Liver (tissue), 9 donors: ENCODE measurements around the gene SBF2. TPM values are rescaled to one million over a fixed set of nuclear protein-coding genes. Genes with fewer than 3 reads are reported as not detected.
"Not testable (repeated sequence)": the region's sequence is repeated elsewhere in the genome, so short reads cannot be mapped to it uniquely, and the experiment has no call there.

Experiments
- DNase-seq: peaks from one replicate; pipeline ENCODE4 v3.0.0-alpha.2; 2017; ENCODE audit warnings: low spot score
- H3K27ac ChIP-seq, 2 donors: one replicate each; pipeline ENCODE4 v1.7.0; 2013; ENCODE audit warnings: inconsistent platforms in 2 of 2, low read length in 2 of 2, control low read depth in 1 of 2, low read depth in 1 of 2, mild to moderate bottlenecking in 1 of 2
- H3K27me3 ChIP-seq, 4 donors: one replicate each; pipeline versions ENCODE4 v1.6.1 to v1.7.0; 2013; ENCODE audit warnings: low read length in 3 of 4, inconsistent platforms in 1 of 4, mild to moderate bottlenecking in 1 of 4, moderate library complexity in 1 of 4; ENCODE audit not compliant: control insufficient read depth in 4 of 4, insufficient read depth in 4 of 4
- H3K36me3 ChIP-seq, 4 donors: one replicate each; pipeline versions ENCODE4 v1.6.1 to v1.7.0; 2013; ENCODE audit warnings: low read length in 3 of 4, mild to moderate bottlenecking in 3 of 4, low read depth in 1 of 4, moderate library complexity in 1 of 4; ENCODE audit not compliant: control insufficient read depth in 4 of 4, insufficient read depth in 3 of 4
- H3K4me1 ChIP-seq, 4 donors: one replicate each; pipeline versions ENCODE4 v1.6.1 to v1.7.0; 2013; ENCODE audit warnings: low read length in 3 of 4, mild to moderate bottlenecking in 3 of 4, moderate library complexity in 1 of 4; ENCODE audit not compliant: control insufficient read depth in 4 of 4, insufficient read depth in 4 of 4
- H3K4me3 ChIP-seq, 3 donors: one replicate each; pipeline versions ENCODE4 v1.6.1 to v1.7.0; 2013; ENCODE audit warnings: low read length in 3 of 3, control low read depth in 1 of 3, low read depth in 1 of 3, mild to moderate bottlenecking in 1 of 3
- H3K9ac ChIP-seq, 2 donors: one replicate each; pipeline ENCODE4 v1.7.0; 2013; ENCODE audit warnings: low read length in 2 of 2, mild to moderate bottlenecking in 2 of 2, moderate library complexity in 2 of 2, control low read depth in 1 of 2, low read depth in 1 of 2
- H3K9me3 ChIP-seq, 4 donors: one replicate each; pipeline versions ENCODE4 v1.6.1 to v1.7.0; 2013; ENCODE audit warnings: low read length in 3 of 4; ENCODE audit not compliant: control insufficient read depth in 4 of 4
- FOXA1 ChIP-seq: IDR thresholded peaks from 2 replicates; pipeline ENCODE4 v1.6.1; 2016; ENCODE audit warnings: antibody characterized with exemption
- FOXA2 ChIP-seq: IDR thresholded peaks from 2 replicates; pipeline ENCODE4 v1.6.1; 2016; ENCODE audit warnings: antibody characterized with exemption
- GABPA ChIP-seq, 2 donors: IDR thresholded peaks in 1 of 2; conservative IDR thresholded peaks in 1 of 2; 2 replicates each; pipeline ENCODE4 v1.6.1; 2016; ENCODE audit warnings: antibody characterized with exemption in 2 of 2, mild to moderate bottlenecking in 1 of 2, moderate library complexity in 1 of 2
- HNF4A ChIP-seq, 2 donors: conservative IDR thresholded peaks; 2 replicates each; pipeline ENCODE4 v1.6.1; 2016; ENCODE audit warnings: antibody characterized with exemption in 2 of 2, mild to moderate bottlenecking in 2 of 2
- HNF4G ChIP-seq: IDR thresholded peaks from 2 replicates; pipeline ENCODE4 v1.6.1; 2016; ENCODE audit warnings: antibody characterized with exemption
- JUND ChIP-seq, 2 donors: IDR thresholded peaks; 2 replicates each; pipeline ENCODE4 v1.6.1; 2016; ENCODE audit warnings: antibody characterized with exemption in 2 of 2
- NR2F2 ChIP-seq: IDR thresholded peaks from 2 replicates; pipeline ENCODE4 v1.6.1; 2016; ENCODE audit warnings: antibody characterized with exemption
- RAD21 ChIP-seq, 2 donors: IDR thresholded peaks; 2 replicates each; pipeline ENCODE4 v1.6.1; 2016; ENCODE audit warnings: antibody characterized with exemption in 2 of 2, mild to moderate bottlenecking in 2 of 2
- SP1 ChIP-seq: IDR thresholded peaks from 2 replicates; pipeline ENCODE4 v1.6.1; 2018; ENCODE audit warnings: antibody characterized with exemption, mild to moderate bottlenecking
- TAF1 ChIP-seq: conservative IDR thresholded peaks from 2 replicates; pipeline ENCODE4 v1.6.1; 2016; ENCODE audit warnings: antibody characterized with exemption, mild to moderate bottlenecking
- YY1 ChIP-seq: IDR thresholded peaks from 2 replicates; pipeline ENCODE4 v1.6.1; 2016; ENCODE audit warnings: antibody characterized with exemption, mild to moderate bottlenecking
- WGBS: extraction: QIAGEN DNeasy Blood & Tissue Kit; methylation state at CpG from one replicate; pipeline ENCODE4 v1.1.7; 2013; 5-methylcytosine and 5-hydroxymethylcytosine counted together
- polyA plus RNA-seq, 2 donors: library from polyadenylated mRNA; stranded (reverse) in 1 of 2; unstranded in 1 of 2; fragments of 200-250 nt in 1 of 2; fragments of >200 nt in 1 of 2; fragmentation: Nextera tagmentation in 1 of 2; extraction: Ambion mirVana in 1 of 2; gene quantifications; one replicate each; pipeline versions ENCODE4 v1.2.1 to v1.2.3, GENCODE V29; 2013 to 2015
- total RNA-seq, 2 donors: library from RNA; depleted of rRNA; stranded (reverse); fragments of >200 nt; gene quantifications; one replicate each; pipeline ENCODE4 v1.2.3, GENCODE V29; 2014
- TF ChIP-seq, protein P1 (sequence below): IDR thresholded peaks from 2 replicates; pipeline ENCODE4 v1.6.1; 2016; ENCODE audit warnings: antibody characterized with exemption
- TF ChIP-seq, protein P2 (sequence below): IDR thresholded peaks from 2 replicates; pipeline ENCODE4 v1.6.1; 2016; ENCODE audit warnings: antibody characterized with exemption, mild to moderate bottlenecking
- TF ChIP-seq, protein P3 (sequence below): IDR thresholded peaks from 2 replicates; pipeline ENCODE4 v1.6.1; 2016; ENCODE audit warnings: antibody characterized with exemption
- donor health status: healthy.
- donor health status: healthy.
- donor health status: healthy.
- donor health status: healthy.
- donor health status: healthy.

The SBF2 gene
- total and polyA plus RNA-seq, 4 donors = 7.5 to 31.3 (median 14.7) TPM

DNA sequence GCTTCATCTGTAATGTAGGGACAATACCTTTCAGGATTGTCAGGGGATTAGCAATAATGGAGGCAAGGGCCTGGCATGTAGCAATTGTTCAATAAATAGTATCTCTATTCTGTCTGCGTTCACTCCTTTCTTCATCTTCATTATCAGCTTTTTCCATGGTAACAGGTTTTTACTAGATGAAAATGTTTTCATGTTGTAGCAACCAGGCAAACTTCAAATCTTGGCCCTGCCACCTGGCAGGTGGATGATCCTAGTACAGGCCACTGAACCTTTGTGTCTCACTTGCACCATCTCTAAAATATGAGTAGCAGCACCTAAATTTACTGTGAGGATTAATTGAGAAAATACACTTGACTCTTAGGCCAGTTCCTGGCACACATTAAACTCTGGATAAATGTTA is 546.8 kb downstream of the SBF2 start:
- H3K27ac ChIP-seq = no peak overlapping the region

DNA sequence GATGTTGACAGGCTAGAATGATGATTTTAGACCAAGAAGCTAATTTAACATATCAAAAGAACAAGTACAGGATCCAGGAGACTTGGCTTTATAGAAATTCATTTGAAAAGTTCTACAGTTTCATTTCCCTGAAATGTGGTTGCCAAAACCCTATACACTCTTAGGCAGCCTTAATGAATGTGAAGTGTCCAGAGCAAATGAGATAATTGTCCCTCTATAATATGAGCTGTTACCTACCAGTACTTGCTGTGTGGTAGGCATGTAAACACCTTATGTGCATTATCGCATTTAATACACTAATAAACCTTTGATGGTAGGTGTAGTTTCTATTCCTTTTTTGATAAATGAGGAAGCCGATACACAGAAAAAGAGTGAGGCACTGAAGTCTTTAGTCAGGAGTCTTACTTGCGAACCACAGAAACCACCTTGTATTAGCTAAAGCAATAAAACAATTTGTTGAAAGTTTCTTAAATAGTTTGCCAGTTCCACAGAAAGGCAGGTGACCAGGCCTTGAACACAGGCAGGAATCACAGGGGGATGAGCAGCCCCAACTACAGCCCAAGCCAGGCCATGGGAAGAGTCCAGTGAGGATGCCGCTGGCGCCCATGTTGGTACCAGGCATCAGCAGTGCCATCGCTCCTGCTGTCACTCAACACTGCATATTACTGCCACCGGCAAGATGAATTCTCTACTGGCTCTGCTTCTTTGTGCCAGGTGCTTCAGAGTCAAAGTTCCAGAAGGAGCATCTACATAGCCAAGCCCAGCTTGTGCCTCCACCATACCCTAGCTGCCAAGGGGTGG is 548.4 kb downstream of the SBF2 start:
- no peak overlapping the region for H3K4me3 ChIP-seq
- TF ChIP-seq SP1 (no peak), YY1 (no peak), TAF1 (no peak), JUND (IDR thresholded peaks at IDR 0.05) (no peak), HNF4A (conservative IDR thresholded peaks at IDR 0.05) (no peak)
- TF ChIP-seq, protein P1, sequence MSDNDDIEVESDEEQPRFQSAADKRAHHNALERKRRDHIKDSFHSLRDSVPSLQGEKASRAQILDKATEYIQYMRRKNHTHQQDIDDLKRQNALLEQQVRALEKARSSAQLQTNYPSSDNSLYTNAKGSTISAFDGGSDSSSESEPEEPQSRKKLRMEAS = no peak
- TF ChIP-seq, protein P2, sequence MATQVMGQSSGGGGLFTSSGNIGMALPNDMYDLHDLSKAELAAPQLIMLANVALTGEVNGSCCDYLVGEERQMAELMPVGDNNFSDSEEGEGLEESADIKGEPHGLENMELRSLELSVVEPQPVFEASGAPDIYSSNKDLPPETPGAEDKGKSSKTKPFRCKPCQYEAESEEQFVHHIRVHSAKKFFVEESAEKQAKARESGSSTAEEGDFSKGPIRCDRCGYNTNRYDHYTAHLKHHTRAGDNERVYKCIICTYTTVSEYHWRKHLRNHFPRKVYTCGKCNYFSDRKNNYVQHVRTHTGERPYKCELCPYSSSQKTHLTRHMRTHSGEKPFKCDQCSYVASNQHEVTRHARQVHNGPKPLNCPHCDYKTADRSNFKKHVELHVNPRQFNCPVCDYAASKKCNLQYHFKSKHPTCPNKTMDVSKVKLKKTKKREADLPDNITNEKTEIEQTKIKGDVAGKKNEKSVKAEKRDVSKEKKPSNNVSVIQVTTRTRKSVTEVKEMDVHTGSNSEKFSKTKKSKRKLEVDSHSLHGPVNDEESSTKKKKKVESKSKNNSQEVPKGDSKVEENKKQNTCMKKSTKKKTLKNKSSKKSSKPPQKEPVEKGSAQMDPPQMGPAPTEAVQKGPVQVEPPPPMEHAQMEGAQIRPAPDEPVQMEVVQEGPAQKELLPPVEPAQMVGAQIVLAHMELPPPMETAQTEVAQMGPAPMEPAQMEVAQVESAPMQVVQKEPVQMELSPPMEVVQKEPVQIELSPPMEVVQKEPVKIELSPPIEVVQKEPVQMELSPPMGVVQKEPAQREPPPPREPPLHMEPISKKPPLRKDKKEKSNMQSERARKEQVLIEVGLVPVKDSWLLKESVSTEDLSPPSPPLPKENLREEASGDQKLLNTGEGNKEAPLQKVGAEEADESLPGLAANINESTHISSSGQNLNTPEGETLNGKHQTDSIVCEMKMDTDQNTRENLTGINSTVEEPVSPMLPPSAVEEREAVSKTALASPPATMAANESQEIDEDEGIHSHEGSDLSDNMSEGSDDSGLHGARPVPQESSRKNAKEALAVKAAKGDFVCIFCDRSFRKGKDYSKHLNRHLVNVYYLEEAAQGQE = no peak
- DNase-seq = no peak
- H3K36me3 ChIP-seq = peaks cover 0 to 1% (median 0%) of the 10 kb centered on the region in 4 donors
- no peaks in the 10 kb centered on the region for H3K27me3 ChIP-seq
- no peak overlapping the region for H3K9ac ChIP-seq
- no peaks in the 10 kb centered on the region for H3K4me1 ChIP-seq
- WGBS = 91% methylated on average over 7 of the region's 7 CpGs
- H3K9me3 ChIP-seq = no peaks in the 10 kb centered on the region
- no peak overlapping the region for H3K27ac ChIP-seq

More for the DNA sequence above, 546.8 kb downstream of the SBF2 start:
- H3K27me3 ChIP-seq = no peaks in the 10 kb centered on the region
- TF ChIP-seq YY1 = no peak
- TF ChIP-seq, protein P1 = no peak
- TF ChIP-seq FOXA2 = no peak
- TF ChIP-seq, protein P3, sequence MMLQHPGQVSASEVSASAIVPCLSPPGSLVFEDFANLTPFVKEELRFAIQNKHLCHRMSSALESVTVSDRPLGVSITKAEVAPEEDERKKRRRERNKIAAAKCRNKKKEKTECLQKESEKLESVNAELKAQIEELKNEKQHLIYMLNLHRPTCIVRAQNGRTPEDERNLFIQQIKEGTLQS = no peak
- TF ChIP-seq, protein P2 = no peak
- TF ChIP-seq NR2F2 = no peak
- TF ChIP-seq GABPA (IDR thresholded peaks at IDR 0.05 in 1 of 2, conservative IDR thresholded peaks at IDR 0.05 in 1 of 2) = no peak
- no peak for TF ChIP-seq FOXA1
- TF ChIP-seq HNF4G = no peak
- TF ChIP-seq JUND (IDR thresholded peaks at IDR 0.05) = no peak
- no peak for TF ChIP-seq RAD21 (IDR thresholded peaks at IDR 0.05)
- no peak for TF ChIP-seq TAF1
- no peak for TF ChIP-seq HNF4A (conservative IDR thresholded peaks at IDR 0.05)
- no peaks in the 10 kb centered on the region for H3K4me1 ChIP-seq
- 75% methylated on average over 1 of the region's 1 CpG for WGBS
- H3K9me3 ChIP-seq = no peaks in the 10 kb centered on the region
- no peaks in the 10 kb centered on the region for H3K36me3 ChIP-seq
- no peak for DNase-seq
- no peak overlapping the region for H3K9ac ChIP-seq
- H3K4me3 ChIP-seq = no peak overlapping the region

DNA sequence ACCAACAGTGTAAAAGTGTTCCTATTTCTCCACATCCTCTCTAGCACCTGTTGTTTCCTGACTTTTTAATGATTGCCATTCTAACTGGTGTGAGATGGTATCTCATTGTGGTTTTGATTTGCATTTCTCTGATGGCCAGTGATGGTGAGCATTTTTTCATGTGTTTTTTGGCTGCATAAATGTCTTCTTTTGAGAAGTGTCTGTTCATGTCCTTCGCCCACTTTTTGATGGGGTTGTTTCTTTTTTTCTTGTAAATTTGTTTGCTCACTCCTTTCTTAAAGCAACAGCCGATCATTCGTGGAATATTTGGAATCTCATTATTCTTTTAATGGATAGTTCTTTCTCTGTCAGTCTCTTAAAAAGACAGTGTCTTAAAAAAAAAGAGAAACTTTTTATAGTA is 550.5 kb downstream of the SBF2 start:
- not testable (repeated sequence) for H3K27ac ChIP-seq, H3K9ac ChIP-seq, H3K27me3 ChIP-seq, H3K4me1 ChIP-seq, DNase-seq, H3K9me3 ChIP-seq, H3K4me3 ChIP-seq, H3K36me3 ChIP-seq
- 96% methylated on average over 3 of the region's 3 CpGs for WGBS
